RWPE1 (cell line): Measurements from ENCODE around the gene MAGI1.

Source experiments
- CTCF ChIA-PET: fragments of 350-600 bp; sonication (Branson Sonifier 250); formaldehyde crosslinking; extraction: SDS; loops from one replicate; lab custom pipeline; 2021; lab: Yijun Ruan, JAX
- POLR2A ChIA-PET: fragments of 400-600 bp; formaldehyde crosslinking; extraction: SDS; loops from one replicate; lab custom pipeline; 2020; ENCODE audit warnings: antibody characterized with exemption; ENCODE audit not compliant: low non-redundant PET; lab: Yijun Ruan, JAX
- DNase-seq: peaks from one replicate; pipeline ENCODE4 v3.0.0; 2012; ENCODE audit warnings: low spot score
- H3K27ac ChIP-seq: fragments of 450-650 bp; 2 replicates; pipeline ENCODE4 v1.5.1; 2017
- TF ChIP-seq, protein P1 (sequence below): fragments of 450-650 bp; conservative IDR thresholded peaks from 2 replicates; pipeline ENCODE4 v1.5.1; 2017; ENCODE audit warnings: low read depth, mild to moderate bottlenecking

Gene MAGI1

DNA sequence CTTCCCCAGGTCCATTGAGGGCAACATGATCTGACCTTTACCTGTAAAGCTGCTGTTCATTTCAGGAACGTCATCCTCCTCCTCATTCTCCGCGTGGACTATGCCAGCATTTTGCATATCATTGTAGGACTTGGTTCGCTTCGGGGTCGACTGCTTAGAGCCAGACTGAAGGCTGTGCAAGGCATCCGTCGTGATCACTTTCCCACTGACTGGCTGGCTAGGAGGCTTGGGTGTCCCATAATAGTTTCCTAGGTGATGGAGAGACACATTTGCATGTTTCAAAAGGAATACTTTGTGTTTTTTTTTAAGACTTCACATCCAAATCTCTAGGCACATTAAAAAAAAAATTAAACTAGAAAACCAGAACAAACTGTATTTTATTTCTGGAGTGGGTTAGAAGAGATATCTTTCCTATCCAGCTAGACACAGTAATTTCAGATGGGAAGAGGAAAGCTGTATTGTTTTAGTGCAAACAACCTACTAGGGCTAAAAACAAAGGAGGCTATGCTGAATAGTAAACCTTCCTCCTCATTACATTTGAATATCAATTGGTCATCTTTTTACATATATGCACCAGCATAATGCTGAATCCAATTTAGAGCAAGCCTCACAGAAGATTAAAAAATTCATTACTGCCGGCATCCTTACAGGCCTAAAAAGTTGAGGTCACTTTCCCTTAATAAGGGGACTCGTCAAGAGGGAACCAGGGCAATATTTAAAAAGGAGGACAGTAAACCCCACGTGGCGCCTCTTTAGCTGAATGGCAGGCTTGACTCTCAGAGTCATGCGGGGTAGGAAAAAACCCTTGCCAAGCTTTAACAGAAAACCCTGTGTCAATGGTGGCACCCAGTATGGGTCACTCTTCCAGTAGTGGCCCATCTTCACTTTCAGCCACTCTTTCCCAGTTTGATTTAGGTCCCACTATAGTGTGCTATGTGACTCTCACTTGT lies 559.9 kb downstream of the MAGI1 start:
- no peak for DNase-seq
- ChIA-PET CTCF (no interaction called here), POLR2A (no interaction called here)
- TF ChIP-seq, protein P1, sequence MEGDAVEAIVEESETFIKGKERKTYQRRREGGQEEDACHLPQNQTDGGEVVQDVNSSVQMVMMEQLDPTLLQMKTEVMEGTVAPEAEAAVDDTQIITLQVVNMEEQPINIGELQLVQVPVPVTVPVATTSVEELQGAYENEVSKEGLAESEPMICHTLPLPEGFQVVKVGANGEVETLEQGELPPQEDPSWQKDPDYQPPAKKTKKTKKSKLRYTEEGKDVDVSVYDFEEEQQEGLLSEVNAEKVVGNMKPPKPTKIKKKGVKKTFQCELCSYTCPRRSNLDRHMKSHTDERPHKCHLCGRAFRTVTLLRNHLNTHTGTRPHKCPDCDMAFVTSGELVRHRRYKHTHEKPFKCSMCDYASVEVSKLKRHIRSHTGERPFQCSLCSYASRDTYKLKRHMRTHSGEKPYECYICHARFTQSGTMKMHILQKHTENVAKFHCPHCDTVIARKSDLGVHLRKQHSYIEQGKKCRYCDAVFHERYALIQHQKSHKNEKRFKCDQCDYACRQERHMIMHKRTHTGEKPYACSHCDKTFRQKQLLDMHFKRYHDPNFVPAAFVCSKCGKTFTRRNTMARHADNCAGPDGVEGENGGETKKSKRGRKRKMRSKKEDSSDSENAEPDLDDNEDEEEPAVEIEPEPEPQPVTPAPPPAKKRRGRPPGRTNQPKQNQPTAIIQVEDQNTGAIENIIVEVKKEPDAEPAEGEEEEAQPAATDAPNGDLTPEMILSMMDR = no peak
- no peak overlapping the region for H3K27ac ChIP-seq

DNA sequence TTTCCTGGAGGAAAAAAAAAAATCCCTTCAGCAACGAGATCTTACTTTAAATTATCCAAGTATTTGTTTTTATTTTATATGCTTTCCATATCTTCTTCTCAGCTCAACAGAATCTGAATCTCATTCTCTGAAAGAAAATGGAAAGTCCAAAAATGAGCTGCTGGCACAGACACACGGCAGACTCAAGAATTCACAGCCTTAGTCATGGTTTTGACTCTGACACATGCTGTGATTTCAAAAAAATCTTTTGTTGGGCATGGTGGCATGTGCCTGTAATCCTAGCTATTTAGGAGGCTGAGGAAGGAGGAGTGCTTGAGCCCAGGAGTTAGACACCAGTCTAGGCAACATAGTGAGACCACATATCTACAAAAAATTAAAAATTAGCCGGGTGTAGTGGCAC lies 565.0 kb downstream of the MAGI1 start:
- no peak for DNase-seq
- ChIA-PET CTCF (no interaction called here), POLR2A (no interaction called here)
- H3K27ac ChIP-seq = no peak overlapping the region
- TF ChIP-seq, protein P1 = no peak

- no peak for DNase-seq
- H3K27ac ChIP-seq = no peak overlapping the region
- ChIA-PET CTCF (no interaction called here), POLR2A (no interaction called here)
- TF ChIP-seq, protein P1 = no peak
Measured at GRCh38 chr3:65472501-65472900, 566.2 kb downstream of the MAGI1 start.

GRCh38 chr3:65466300-65466988 lies 572.3 kb downstream of the MAGI1 start:
- CTCF ChIA-PET = interaction anchor here (0.6 kb wide), 1 partner anchor 10 kb away, joined by 3 read pairs; no protein-coding TSS in a partner anchor
- POLR2A ChIA-PET = no interaction called here
- DNase-seq = no peak
- TF ChIP-seq, protein P1 = no peak
- H3K27ac ChIP-seq = no peak overlapping the region

DNA sequence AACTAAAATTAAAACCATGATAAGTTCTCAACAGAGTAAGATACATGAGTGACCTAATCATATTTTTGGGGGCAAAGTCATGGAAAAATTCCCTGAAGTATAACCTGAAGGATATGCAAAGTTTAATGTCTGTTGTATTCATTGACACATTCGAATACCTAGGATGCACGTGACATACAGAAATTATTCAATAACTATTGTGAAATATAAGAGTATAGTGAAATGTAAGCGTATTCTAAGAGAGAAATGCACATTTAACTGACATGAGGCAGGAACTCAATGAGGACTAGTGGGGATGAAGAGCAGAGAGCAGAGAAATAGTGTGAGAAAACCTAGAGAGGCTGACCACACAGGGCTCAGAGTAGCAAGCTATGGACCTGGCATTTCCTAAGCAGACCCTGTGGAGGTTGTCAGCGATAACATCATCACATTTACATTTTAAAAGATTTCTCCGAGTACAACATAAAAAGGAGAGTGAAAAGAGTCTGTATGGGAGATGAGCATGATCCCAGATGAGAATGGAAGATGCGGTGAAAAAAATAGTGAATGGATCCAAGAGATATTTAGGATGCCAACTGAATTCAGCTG lies 588.8 kb downstream of the MAGI1 start:
- ChIA-PET CTCF (no interaction called here), POLR2A (no interaction called here)
- no peak for DNase-seq
- TF ChIP-seq, protein P1 = no peak
- H3K27ac ChIP-seq = no peak overlapping the region

GRCh38 chr3:65448120-65448519 lies 590.6 kb downstream of the MAGI1 start:
- ChIA-PET POLR2A (no interaction called here), CTCF (no interaction called here)
- DNase-seq = no peak
- no peak overlapping the region for H3K27ac ChIP-seq
- TF ChIP-seq, protein P1 = no peak
